Measurements from ENCODE around the gene HDAC9. TPM values are rescaled to one million over a fixed set of nuclear protein-coding genes. Genes with fewer than 3 reads are reported as not detected.

The HDAC9 gene
- polyA plus RNA-seq, 1 donor = 18.6 TPM

GRCh38 chr7:18526368-18526878 lies 30.9 kb downstream of the HDAC9 start:
- no peak for DNase-seq

DNA sequence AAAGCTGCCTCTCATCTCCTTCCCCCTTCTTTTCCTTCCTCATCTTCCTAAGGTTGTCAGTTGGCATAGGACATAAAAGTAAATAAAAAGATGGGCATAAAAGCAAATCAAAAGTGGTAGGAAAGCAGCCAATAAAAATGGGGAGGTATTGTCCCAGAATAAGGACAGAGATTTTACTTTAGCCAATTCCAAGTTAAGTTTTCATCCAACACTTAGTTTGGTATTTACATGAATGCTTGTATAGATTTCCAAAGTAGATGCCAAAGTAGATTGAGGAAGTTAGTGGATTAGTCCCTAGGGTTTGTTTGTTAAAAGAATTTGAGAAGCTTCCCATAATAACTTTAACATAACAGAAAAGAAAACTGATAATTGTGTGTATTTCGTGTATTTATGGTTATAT lies 33.7 kb downstream of the HDAC9 start:
- DNase-seq = peak; percentile 26

DNA sequence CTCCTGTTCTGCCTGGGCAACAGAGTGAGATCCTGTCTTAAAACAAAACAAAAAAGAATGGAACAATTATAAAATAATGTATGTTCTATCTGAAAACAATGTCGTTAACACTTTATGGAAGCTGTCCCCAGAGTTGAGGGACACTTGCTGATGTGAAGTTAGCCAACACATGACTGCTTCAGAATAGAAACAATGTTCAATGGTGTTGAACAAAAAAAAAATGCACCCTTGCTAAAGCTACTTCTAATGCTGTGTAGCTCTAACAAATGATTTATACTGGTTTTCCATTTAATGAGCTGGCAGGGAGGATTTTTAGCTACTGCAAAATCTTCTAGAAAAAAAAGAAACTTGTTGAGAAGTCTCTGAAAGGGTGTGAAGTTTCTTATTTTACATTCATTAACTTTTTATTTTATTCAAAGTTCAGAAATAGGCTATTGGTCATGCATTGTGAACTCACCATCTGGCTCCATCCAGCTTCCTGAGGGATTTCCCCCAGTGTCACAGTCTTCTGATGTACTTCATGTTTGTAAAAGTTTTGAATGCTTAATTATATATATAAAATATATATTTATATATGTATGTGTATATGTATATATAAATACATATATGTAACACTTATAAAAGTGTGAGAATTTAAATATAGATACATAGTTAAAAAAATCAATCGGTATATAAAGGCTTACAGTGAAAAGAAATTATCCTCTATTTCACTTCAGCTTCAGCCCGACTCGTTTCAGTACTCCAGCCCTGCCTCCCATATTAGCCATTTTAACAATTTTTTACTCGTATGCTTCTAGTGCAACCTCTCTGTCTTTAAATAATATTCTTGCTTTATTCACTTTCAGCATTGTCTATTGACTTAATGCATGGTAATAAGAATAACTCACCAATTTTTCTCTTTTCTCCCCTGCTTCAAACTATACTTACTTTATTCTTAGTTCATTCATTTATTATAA lies 35.0 kb downstream of the HDAC9 start:
- no peak for DNase-seq

DNA sequence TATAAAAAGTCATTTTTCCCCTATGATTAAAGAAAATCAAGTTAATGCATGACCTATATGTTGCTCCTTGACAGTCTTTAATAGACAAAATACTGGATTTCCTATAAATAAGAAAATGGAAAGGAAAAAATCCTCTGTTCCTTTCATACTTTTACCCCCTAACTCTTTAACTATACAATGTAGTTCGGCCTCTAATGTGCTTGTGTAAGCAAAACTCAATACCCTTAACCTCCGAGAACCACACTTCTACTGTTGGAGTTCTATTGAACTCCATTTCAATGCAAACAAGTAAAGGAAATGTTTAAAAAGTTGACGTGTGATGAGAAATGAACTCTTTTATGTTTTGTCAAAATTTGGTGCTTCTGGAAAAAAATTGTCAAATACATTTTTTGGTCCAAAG lies 36.0 kb downstream of the HDAC9 start:
- DNase-seq = no peak

- DNase-seq = no peak
These were observed 37.3 kb downstream of the HDAC9 start for GRCh38 chr7:18532813-18533212.

DNA sequence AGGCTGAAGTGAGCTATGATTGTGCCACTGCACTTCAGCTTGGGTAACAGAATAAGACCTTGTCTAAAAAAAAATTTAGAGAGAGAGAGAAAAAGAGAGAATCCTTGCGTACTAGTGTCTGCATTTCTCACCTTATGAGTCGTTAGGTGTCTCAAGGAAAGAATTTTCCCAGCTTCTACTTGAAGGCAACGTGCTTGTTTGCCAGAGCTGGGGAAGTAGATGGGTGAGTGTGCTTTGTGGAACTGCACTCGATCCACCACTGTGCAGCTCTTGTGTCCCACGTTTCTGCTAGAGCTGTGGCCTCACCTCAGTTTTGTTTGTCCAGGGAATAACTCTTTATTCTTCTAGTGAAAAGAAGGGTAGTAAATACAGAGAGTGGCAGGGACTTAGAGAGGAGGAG lies 38.9 kb downstream of the HDAC9 start:
- DNase-seq = no peak

GRCh38 chr7:18535810-18536415 lies 40.4 kb downstream of the HDAC9 start:
- DNase-seq = no peak

GRCh38 chr7:18536486-18536885 lies 40.9 kb downstream of the HDAC9 start:
- no peak for DNase-seq

GRCh38 chr7:18538554-18539250 lies 43.2 kb downstream of the HDAC9 start:
- no peak for DNase-seq

DNA sequence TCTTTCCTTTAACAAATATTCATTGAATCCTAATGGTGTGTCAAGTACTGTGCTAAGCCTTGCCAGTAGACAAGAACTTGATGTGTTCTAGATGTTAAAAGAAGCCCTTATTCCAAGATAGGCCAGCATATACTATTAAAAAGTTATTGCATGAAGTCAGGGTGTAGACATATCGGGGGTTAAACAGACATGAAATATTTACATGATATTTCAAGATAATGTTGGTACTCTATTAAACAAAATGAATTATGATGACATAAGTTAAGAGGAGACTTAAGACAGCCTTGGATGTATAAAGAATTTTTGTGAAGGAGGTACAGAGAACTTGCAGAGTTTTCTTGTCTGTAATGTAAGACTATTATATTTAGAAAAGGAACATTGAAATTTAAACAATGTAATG lies 44.8 kb downstream of the HDAC9 start:
- no peak for DNase-seq

DNA sequence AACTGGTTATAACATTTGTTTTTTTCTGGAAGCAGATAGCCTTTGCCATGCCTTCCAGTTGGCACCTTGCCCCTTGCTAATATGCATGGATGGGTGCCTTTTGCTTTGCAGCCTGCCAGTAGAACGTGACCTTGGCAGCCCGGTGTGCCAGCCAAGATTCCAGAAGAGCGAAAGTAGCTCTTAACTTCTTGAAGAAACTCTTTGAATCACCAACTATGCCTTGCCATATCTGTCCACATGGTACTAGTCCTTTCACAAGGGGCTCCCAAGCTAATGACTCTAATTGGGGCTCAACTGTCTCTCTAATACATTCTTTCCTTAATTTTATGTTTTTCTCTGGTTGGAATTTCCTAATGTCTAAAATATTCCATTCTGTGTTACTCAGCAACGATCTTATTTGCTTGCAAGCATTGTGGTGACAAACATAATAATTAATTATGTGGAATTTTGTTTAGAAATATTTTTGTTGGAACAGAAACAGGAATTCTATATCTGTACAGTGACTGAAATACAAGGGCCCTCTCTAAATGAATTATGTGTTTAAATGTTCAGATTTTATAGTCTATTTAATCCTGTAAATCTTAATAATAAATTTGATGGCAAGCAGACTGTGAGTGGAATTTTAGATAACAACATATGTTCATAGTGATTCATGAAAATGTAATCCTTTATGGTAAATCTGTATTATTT lies 45.8 kb downstream of the HDAC9 start:
- peak; percentile 48 for DNase-seq

GRCh38 chr7:18541871-18542212 lies 46.3 kb downstream of the HDAC9 start:
- DNase-seq = no peak

GRCh38 chr7:18546576-18546975 lies 51.0 kb downstream of the HDAC9 start:
- no peak for DNase-seq

DNA sequence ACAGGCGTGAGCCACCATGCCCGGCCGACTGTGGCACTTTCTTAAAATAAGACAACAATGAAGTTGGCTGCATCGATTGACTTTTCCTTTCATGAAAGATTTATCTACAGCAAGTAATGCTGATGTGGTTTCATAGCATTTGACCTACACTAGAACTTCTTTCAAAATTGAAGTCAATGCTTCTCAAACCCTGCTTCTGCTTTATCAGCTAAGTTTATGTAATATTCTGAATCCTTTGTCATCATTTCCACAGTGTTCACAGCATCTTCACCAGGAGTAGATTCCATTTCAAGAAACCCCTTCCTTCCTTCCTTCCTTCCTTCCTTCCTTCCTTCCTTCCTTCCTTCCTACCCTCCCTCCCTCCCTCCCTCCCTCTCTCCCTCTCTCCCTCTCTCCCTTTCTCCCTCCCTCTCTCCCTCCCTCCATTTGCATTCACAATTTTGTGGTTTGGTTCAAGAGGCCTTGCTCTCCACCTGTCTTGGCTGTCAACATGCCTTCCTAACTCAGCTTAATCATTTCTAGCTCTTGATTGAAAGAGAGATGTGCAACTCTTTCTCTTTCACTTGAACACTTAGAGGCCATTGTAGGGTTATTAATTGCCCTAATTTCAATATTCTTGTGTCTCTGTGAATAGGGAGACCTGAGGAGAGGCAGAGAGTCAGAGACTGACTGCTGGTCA lies 52.1 kb downstream of the HDAC9 start:
- DNase-seq = no peak

DNA sequence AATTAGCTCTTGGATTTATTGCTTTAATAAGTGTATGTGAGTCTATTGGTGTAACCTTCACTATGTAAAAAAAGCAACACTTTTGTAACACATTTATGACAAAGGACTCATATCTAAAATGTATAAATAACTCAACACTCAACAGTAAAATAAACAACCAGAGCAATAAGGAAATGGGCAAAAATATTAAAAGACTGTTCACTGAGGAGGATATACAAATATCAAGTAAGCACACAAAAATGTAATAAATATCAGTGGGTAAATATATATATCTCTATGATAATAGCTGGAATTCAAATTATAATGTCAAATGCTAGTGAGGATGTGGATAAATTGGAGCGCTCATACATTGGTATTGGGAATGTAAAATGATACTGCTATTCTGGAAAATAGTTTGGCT lies 53.0 kb downstream of the HDAC9 start:
- DNase-seq = no peak

GRCh38 chr7:18550574-18550973 lies 55.0 kb downstream of the HDAC9 start:
- no peak for DNase-seq

GRCh38 chr7:18552316-18552916 lies 56.9 kb downstream of the HDAC9 start:
- DNase-seq = peak; percentile 29

DNA sequence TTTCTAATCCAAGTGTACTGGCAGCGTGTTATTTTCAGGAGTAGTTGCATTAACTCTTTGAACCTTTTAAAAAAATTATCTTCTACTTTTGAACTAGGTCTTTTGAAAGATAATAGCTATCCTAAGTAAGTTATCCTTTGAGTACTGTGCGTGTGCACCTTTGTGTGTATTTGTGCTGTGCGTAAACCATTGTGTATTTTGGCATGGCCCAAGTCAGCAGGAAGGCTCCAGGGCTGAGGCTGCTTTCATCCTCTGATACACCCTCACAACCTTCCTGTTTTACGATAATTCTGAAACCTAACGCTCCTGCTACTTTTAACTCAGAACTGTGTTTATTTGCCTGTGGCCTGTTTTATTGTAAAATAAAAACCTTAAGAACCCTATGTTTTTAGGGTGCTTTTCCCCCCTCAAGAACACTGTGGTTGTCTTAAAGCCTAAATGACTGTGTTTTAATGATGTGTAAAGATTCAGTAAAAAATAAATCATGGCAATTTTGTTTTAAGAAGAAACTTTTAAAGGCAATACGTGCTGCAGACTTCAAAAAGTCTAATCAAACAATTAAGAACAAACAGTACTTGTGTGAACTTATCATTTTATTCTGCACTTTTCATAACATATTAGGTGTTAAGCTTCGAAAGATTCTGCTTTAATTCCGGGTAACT lies 57.5 kb downstream of the HDAC9 start:
- no peak for DNase-seq

DNA sequence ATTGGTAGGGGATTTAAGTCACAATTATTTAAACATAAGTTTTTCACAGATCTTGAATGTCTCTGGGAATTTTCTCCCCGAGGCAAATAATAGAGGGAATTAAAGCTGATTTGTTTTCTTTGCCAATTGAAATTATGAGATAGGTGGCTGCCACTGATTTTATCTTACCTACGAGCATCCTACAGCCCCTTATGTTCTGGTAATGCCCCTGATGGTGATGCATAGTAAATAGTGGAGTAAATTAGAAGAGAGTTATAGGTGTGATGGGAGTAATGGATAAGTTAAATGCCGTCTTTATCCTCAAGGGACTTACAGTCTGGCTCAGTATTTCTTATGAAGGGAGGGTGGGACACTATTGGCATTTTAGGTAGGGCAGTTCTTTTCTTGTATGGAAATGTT lies 58.1 kb downstream of the HDAC9 start:
- DNase-seq = no peak

- no peak for DNase-seq
These were observed 59.6 kb downstream of the HDAC9 start for GRCh38 chr7:18555120-18555519.

DNA sequence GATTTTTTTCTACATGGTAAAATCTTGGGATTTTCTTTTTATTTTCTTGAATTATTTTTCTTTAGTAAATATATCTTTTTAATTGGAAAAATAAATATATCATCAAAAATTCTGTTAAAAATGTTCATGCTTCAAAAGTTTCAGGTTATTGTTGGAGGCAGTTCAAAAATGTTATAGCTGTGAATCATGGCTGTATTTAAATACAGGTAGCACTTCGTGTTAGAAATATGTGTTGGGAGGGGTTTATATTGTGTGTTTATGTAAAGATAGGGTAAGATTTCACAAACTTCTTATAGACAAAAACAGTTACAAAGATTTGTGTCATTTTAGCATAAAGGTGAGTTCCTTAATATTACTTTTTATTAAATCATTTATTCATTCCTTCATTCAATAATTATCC lies 60.4 kb downstream of the HDAC9 start:
- no peak for DNase-seq

All from hindlimb muscle (tissue), 1 donor.